CD4-positive, alpha-beta T cell treated with Interleukin-6 for 4 hours (primary cell): ENCODE measurements around the gene HLA-B.

Source experiments
- DNase-seq: peaks from one replicate; pipeline ENCODE4 v3.0.0-alpha.2; 2020; ENCODE audit warnings: mixed read lengths

The HLA-B gene

GRCh38 chr6:31351401-31352309, 5.3 kb downstream of the HLA-B start:
- DNase-seq, result peak; percentile 22

- no peak for DNase-seq
Observed at GRCh38 chr6:31351033-31351380, 6.0 kb downstream of the HLA-B start.

GRCh38 chr6:31350196-31351032, 6.6 kb downstream of the HLA-B start:
- no peak for DNase-seq

- DNase-seq, result no peak
Observed at GRCh38 chr6:31349301-31349700, 7.7 kb downstream of the HLA-B start.

GRCh38 chr6:31345026-31345730, 11.8 kb downstream of the HLA-B start:
- DNase-seq, result no peak

- no peak for DNase-seq
Observed at GRCh38 chr6:31340228-31340627, 16.8 kb downstream of the HLA-B start.

- DNase-seq, result no peak
Observed at GRCh38 chr6:31339210-31339609, 17.8 kb downstream of the HLA-B start.

- DNase-seq, result no peak
Observed at GRCh38 chr6:31336896-31337496, 20.0 kb downstream of the HLA-B start.

- peak; percentile 34 for DNase-seq
Observed at GRCh38 chr6:31332637-31333602, 24.1 kb downstream of the HLA-B start.

GRCh38 chr6:31328355-31328960, 28.5 kb downstream of the HLA-B start:
- DNase-seq, result no peak

- DNase-seq, result peak; percentile 13
Observed at GRCh38 chr6:31321820-31322219, 35.2 kb downstream of the HLA-B start.

- DNase-seq, result no peak
Observed at GRCh38 chr6:31321005-31321707, 35.8 kb downstream of the HLA-B start.

GRCh38 chr6:31317036-31317435, 39.9 kb downstream of the HLA-B start:
- DNase-seq, result no peak

GRCh38 chr6:31309641-31310040, 47.3 kb downstream of the HLA-B start:
- no peak for DNase-seq

- no peak for DNase-seq
Observed at GRCh38 chr6:31308845-31309175, 48.2 kb downstream of the HLA-B start.

- peak; percentile 79 for DNase-seq
Observed at GRCh38 chr6:31308050-31308844, 48.7 kb downstream of the HLA-B start.

- DNase-seq, result no peak
Observed at GRCh38 chr6:31307669-31308049, 49.3 kb downstream of the HLA-B start.

GRCh38 chr6:31305703-31306219, 51.2 kb downstream of the HLA-B start:
- no peak for DNase-seq

GRCh38 chr6:31304683-31305082, 52.3 kb downstream of the HLA-B start:
- DNase-seq, result no peak
